ENCODE results near the gene CXCL12.

The CXCL12 gene

GRCh38 chr10:44385026-44385695 lies at the start of gene CXCL12:
Gene CXCL12 (minus strand): TSS chr10:44385097. CDS start chr10:44385005, 92 bp downstream.
- ChIA-PET CTCF (interaction anchor here (0.6 to 7.9 kb wide), 19 partner anchors 7 to 714 kb away, joined by 3 to 106 read pairs (median 6); no protein-coding TSS in a partner anchor), POLR2A (interaction anchor here (1.6 kb wide), 2 partner anchors 522 to 694 kb away, joined by 5 to 6 read pairs; no protein-coding TSS in a partner anchor)
- TF ChIP-seq, protein P1, sequence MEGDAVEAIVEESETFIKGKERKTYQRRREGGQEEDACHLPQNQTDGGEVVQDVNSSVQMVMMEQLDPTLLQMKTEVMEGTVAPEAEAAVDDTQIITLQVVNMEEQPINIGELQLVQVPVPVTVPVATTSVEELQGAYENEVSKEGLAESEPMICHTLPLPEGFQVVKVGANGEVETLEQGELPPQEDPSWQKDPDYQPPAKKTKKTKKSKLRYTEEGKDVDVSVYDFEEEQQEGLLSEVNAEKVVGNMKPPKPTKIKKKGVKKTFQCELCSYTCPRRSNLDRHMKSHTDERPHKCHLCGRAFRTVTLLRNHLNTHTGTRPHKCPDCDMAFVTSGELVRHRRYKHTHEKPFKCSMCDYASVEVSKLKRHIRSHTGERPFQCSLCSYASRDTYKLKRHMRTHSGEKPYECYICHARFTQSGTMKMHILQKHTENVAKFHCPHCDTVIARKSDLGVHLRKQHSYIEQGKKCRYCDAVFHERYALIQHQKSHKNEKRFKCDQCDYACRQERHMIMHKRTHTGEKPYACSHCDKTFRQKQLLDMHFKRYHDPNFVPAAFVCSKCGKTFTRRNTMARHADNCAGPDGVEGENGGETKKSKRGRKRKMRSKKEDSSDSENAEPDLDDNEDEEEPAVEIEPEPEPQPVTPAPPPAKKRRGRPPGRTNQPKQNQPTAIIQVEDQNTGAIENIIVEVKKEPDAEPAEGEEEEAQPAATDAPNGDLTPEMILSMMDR (IDR thresholded peaks at IDR 0.05; ENCODE audit: insufficient read depth, low read length, missing control alignments): no peak
- H3K4me3 ChIP-seq (ENCODE audit: low read depth, low read length): peak within 1 kb of the TSS; percentile 89
- DNase-seq (ENCODE audit: low read depth, low spot score): no peak

DNA sequence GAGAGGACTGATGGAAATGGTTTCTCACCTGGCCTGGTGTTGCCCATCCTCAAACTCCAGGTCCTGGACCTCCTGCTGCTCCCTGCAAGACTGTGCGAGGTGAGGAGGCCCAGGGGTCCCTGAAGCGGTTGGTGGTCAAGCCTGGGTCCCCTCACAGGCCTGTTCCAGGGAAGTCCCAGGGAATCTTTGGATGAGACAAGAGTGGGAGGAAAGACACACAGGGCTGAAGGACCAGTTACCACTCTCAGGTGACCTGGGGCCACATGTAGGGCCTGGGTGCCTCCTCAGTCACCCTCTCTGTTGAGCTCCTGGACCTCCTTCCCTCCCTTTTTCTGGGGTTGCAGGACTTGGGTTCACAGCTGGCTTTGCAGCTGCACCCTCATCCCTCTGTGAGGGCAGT lies 42.6 kb upstream of the CXCL12 start:
- TF ChIP-seq, protein P1 (IDR thresholded peaks at IDR 0.05; ENCODE audit: insufficient read depth, low read length, missing control alignments): no peak
- no peak overlapping the region for H3K4me3 ChIP-seq (ENCODE audit: low read depth, low read length)
- ChIA-PET CTCF (no interaction called here), POLR2A (no interaction called here)
- DNase-seq (ENCODE audit: low read depth, low spot score): no peak

- POLR2A ChIA-PET: no interaction called here
These were observed 42.1 kb upstream of the CXCL12 start for GRCh38 chr10:44427037-44427436.

DNA sequence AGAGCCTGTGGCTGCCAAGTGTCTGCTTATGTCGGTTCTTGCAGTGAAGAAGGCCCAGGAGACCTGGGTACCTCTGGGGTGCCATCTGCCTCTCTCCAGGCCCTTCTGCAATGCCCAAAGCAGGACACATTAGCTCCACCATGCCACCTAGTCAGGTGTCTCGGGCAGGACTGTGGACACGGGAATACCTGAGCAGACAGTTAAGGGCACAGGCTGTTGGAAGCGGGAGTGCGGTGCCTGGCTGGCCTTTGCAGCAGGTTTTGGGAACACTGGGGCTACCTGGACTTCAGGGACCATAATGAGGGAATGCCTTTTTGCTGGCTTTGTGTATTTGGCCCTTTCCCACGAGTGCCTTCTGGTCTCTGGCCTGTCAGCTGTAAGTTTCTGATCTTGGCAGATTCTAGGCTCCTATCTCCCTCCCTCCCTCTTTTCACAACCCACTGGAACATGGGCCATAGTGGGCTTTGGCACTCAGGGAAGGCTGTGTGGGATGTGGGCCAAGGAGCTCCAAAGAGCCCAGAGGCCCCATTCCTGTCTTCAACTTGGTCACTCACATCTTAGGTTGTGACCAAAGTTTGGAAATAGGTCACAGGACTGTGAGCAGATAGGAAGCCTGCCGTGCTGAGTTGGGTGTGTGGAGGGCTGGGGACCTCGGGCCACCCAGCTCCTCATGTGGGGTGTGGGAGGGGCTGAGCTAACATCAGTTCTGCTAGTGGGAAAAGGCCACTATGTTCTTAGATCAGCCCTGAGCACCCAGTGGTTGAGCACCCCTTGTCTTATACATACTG lies 41.5 kb upstream of the CXCL12 start:
- TF ChIP-seq, protein P1 (IDR thresholded peaks at IDR 0.05; ENCODE audit: insufficient read depth, low read length, missing control alignments): no peak
- ChIA-PET POLR2A (no interaction called here), CTCF (no interaction called here)
- no peak overlapping the region for H3K4me3 ChIP-seq (ENCODE audit: low read depth, low read length)
- DNase-seq (ENCODE audit: low read depth, low spot score): no peak

More at GRCh38 chr10:44427037-44427436, 42.1 kb upstream of the CXCL12 start:
- CTCF ChIA-PET: no interaction called here
- TF ChIP-seq, protein P1 (IDR thresholded peaks at IDR 0.05; ENCODE audit: insufficient read depth, low read length, missing control alignments): no peak
- H3K4me3 ChIP-seq (ENCODE audit: low read depth, low read length): no peak overlapping the region
- no peak for DNase-seq (ENCODE audit: low read depth, low spot score)

GRCh38 chr10:44425466-44425865 lies 40.6 kb upstream of the CXCL12 start:
- CTCF ChIA-PET: no interaction called here

GRCh38 chr10:44424957-44425356 lies 40.1 kb upstream of the CXCL12 start:
- TF ChIP-seq, protein P1 (IDR thresholded peaks at IDR 0.05; ENCODE audit: insufficient read depth, low read length, missing control alignments): no peak
- no peak for DNase-seq (ENCODE audit: low read depth, low spot score)
- CTCF ChIA-PET: no interaction called here
- POLR2A ChIA-PET: no interaction called here
- no peak overlapping the region for H3K4me3 ChIP-seq (ENCODE audit: low read depth, low read length)

More at GRCh38 chr10:44425466-44425865, 40.6 kb upstream of the CXCL12 start:
- POLR2A ChIA-PET: no interaction called here
- no peak for DNase-seq (ENCODE audit: low read depth, low spot score)
- H3K4me3 ChIP-seq (ENCODE audit: low read depth, low read length): no peak overlapping the region
- TF ChIP-seq, protein P1 (IDR thresholded peaks at IDR 0.05; ENCODE audit: insufficient read depth, low read length, missing control alignments): no peak

Measured in AG04449 (cell line).